ENCODE results near the gene RFX4.
"Not testable (repeated sequence)": the region's sequence is repeated elsewhere in the genome, so short reads cannot be mapped to it uniquely, and the experiment has no call there.

Gene RFX4

DNA sequence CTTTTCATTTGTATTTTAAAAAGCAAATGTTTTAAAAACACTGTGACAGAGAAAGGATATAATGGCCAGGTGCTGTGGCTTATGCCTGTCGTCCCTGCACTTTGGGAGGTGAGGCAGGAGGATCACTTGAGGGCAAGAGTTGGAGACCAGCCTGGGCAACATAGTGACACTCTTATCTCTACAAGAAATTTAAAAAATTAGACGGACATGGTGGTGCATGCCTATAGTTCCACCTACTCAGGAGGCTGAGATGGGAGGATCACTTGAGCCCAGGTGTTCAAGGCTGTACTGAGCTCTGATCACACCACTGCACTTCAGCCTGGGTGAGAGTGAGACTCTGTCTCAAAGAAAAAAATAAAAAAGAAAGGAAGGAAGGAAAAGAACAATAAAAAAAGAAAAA is 7.8 kb downstream of the RFX4 start:
- no peak for DNase-seq (ENCODE audit: low read depth in 2 of 3, low spot score in 1 of 3)

- DNase-seq (ENCODE audit: low read depth in 2 of 3, low spot score in 1 of 3), result no peak
Observed at GRCh38 chr12:106594447-106594846, 11.6 kb downstream of the RFX4 start.

GRCh38 chr12:106595268-106595667 is 12.5 kb downstream of the RFX4 start:
- no peak for DNase-seq (ENCODE audit: low read depth in 2 of 3, low spot score in 1 of 3)

DNA sequence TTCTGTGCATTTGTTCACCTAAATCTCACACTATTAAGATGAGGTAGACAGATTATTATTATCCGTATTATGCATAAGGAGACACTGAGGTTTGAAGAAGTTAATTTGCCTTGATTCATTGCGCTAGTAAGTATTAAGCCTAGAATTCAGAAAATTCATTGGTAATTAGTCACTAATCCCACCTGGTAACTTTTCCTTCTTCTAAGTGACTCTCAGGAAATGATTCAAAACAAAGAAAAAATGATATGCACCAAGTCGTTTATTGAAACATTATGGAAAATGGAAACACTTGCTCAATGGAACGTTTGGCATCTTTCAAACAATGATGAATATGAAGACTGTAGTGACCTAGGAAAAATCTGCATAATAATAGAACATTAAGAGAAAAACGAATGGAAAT is 15.2 kb downstream of the RFX4 start:
- DNase-seq (ENCODE audit: low read depth in 2 of 3, low spot score in 1 of 3), result no peak

DNA sequence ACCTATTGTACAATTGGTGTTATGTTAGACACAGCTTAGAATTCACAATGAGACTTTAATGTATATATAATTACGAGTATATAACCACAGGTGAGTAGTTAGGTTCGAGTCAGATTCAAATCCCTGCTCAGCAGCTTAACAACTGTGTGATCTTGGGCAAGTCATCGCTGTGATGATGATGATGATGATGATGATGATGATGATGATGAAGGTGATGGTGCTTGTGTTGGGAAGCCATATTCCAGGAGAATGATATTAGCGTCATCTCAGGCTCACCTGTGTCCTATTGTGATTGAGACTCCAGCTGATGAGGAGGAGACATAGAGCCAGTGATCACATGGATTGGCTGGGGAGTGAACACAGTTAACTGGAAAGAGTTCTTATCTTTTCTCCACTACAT is 16.5 kb downstream of the RFX4 start:
- DNase-seq (ENCODE audit: low read depth in 2 of 3, low spot score in 1 of 3), result no peak

GRCh38 chr12:106600503-106600902 is 17.7 kb downstream of the RFX4 start:
- DNase-seq (ENCODE audit: low read depth in 2 of 3, low spot score in 1 of 3), result no peak

GRCh38 chr12:106601031-106601430 is 18.2 kb downstream of the RFX4 start:
- no peak for DNase-seq (ENCODE audit: low read depth in 2 of 3, low spot score in 1 of 3)

GRCh38 chr12:106601496-106601895 is 18.7 kb downstream of the RFX4 start:
- DNase-seq (ENCODE audit: low read depth in 2 of 3, low spot score in 1 of 3), result no peak

- DNase-seq (ENCODE audit: low read depth in 2 of 3, low spot score in 1 of 3), result no peak
Observed at GRCh38 chr12:106602076-106602475, 19.3 kb downstream of the RFX4 start.

DNA sequence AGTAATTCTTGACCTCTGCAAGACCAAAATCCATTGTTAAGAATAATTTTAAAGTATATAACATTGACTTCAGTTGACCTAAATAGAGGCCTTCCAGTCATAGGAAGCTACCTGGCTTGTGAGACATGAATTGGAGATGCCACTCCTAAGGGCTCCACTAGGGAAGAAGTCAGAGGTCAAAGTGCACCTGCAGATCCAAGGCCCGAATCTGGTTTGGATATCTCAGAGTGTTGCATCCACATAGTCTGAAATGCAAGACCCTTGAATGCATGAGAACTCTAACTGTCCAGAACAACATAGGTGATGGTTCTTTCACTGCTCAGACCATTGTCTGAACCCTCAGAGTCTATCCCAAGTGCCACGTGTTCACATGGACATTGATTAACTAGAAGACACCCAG is 22.4 kb downstream of the RFX4 start:
- DNase-seq (ENCODE audit: low read depth in 2 of 3, low spot score in 1 of 3), result no peak

DNA sequence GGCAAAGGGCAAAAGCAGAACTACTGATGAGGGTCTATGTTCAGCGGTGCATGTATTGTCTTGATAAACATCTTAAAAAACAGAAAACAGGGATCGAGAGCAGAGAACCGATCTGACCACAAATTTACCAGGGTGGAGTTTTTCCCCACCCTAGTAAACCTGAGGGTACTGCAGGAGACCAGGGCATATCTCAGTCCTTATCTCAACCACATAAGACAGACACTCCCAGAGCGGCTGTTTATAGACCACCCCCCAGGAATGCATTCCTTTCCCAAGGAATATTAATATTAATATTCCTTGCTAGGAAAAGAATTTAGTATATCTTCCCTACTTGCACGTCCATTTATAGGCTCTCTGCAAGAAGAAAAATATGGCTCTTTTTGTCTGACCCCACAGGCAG is 37.8 kb downstream of the RFX4 start:
- DNase-seq (ENCODE audit: low read depth in 2 of 3, low spot score in 1 of 3), result not testable (repeated sequence)

GRCh38 chr12:106625976-106626375 is 43.2 kb downstream of the RFX4 start:
- DNase-seq (ENCODE audit: low read depth in 2 of 3, low spot score in 1 of 3), result no peak

- no peak for DNase-seq (ENCODE audit: low read depth in 2 of 3, low spot score in 1 of 3)
Observed at GRCh38 chr12:106629797-106630659, 47.2 kb downstream of the RFX4 start.

- DNase-seq (ENCODE audit: low read depth in 2 of 3, low spot score in 1 of 3), result no peak
Observed at GRCh38 chr12:106631150-106631549, 48.3 kb downstream of the RFX4 start.

- DNase-seq (ENCODE audit: low read depth in 2 of 3, low spot score in 1 of 3), result no peak
Observed at GRCh38 chr12:106631797-106632196, 49.0 kb downstream of the RFX4 start.

DNA sequence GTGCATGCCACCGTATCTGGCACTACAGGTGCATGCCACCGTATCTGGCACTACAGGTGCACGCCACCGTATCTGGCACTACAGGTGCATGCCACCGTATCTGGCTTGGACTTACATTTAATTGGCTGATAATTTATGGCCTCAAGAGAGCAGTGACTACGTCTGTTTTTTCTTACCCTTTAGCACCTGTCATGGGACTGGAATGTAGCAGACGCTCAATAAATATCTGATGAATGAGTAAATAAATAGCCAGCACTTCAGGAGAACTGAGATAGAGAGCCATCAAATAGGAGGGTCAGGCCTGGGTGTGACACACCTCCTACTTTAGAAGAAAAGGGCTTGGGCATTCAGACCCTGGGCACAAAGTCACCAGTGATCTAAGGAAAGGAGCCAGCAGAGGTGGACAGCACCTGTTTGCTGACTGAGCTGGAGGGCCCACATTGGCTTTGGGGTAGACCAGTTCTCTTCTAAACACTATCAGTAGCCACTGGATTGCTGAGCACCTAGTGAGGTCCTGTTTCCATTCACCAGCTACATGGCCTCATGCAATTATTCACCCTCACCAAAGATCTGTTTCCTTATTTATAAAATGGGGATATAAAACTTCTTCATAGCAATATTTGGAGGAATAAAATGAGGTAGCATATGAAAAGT is 50.1 kb downstream of the RFX4 start:
- DNase-seq (ENCODE audit: low read depth in 2 of 3, low spot score in 1 of 3), result no peak

- no peak for DNase-seq (ENCODE audit: low read depth in 2 of 3, low spot score in 1 of 3)
Observed at GRCh38 chr12:106633451-106633823, 50.6 kb downstream of the RFX4 start.

DNA sequence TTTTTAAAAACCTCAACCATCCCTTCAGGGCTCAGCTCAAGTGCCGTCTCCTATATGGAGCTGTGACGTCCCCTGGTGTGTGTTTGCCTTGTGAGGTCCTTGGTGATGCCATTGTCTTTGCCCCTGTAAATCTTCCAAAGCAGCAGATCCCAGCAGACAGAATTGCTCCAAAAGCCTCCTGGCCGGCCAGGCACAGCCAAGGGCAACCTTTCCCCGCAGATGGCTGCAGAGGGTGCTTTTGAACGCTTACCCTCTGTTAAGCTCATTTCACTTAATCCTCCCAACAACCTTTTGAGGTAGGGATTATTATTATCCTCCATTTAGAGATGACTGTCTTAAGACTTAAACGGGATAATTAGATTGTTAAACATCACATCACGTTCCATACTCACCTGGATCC is 51.4 kb downstream of the RFX4 start:
- no peak for DNase-seq (ENCODE audit: low read depth in 2 of 3, low spot score in 1 of 3)

GRCh38 chr12:106643000-106643399 is 60.2 kb downstream of the RFX4 start:
- DNase-seq (ENCODE audit: low read depth in 2 of 3, low spot score in 1 of 3), result no peak

DNA sequence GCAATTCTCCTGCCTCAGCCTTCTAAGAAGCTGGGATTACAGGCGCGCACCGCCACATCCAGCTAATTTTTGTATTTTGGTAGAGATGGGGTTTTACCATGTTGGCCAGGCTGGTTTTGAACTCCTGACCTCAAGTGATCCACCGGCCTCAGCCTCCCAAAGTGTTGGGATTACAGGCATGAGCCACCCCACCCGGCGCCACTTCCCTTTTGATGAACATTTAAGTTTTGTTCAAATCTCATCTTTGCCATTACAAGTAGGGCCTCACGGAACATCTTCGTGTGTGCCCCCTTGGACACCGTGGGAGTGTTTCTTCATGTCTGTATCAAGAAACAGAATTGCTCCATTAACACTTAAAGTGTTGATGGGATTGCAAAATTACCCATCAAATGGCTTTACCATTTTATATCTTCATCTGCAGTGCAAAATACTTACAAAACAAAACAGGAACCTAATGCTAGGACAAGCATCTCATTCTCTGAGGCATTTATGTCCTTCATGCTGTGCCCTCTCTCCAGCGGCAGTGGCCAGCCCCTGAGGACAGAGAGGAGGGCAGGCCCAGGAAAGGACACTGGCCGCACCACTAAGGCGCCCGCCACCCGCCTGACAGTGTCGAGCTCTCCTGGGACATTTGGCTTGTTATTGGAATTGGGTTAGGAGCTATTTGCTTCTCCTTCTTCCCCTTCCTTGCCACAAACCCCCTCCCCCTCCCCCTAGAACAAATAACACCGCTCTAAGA is 61.7 kb downstream of the RFX4 start:
- no peak for DNase-seq (ENCODE audit: low read depth in 2 of 3, low spot score in 1 of 3)

- DNase-seq (ENCODE audit: low read depth in 2 of 3, low spot score in 1 of 3), result no peak
Observed at GRCh38 chr12:106645074-106645421, 62.2 kb downstream of the RFX4 start.
